Mucosa of gallbladder (tissue), 1 donor: ENCODE data around the gene ATF4. TPM values are rescaled to one million over a fixed set of nuclear protein-coding genes. Genes with fewer than 3 reads are reported as not detected.

ENCODE experiments used
- DNase-seq: peaks from one replicate; pipeline ENCODE4 v3.0.0-alpha.2; 2020; ENCODE audit warnings: low spot score
- total RNA-seq: library from RNA; stranded (reverse); gene quantifications from one replicate; pipeline ENCODE4 v1.2.1, GENCODE V29; 2021
- donor health status: DM: no; HTN: no; CAD: no.

Gene ATF4
- total RNA-seq, 1 donor from 2014 or later, result 248 TPM

- DNase-seq, result no peak
Measured at GRCh38 chr22:39556970-39557841, 36.8 kb downstream of the ATF4 start.

- DNase-seq, result no peak
Measured at GRCh38 chr22:39558254-39558727, 37.9 kb downstream of the ATF4 start.

GRCh38 chr22:39558950-39559349, 38.6 kb downstream of the ATF4 start:
- DNase-seq, result no peak

GRCh38 chr22:39559456-39560105, 39.2 kb downstream of the ATF4 start:
- DNase-seq, result no peak

- no peak for DNase-seq
Measured at GRCh38 chr22:39560127-39560526, 39.8 kb downstream of the ATF4 start.

GRCh38 chr22:39562839-39563489, 42.6 kb downstream of the ATF4 start:
- DNase-seq, result no peak

GRCh38 chr22:39563571-39564428, 43.4 kb downstream of the ATF4 start:
- DNase-seq, result no peak

- no peak for DNase-seq
Measured at GRCh38 chr22:39565414-39565944, 45.1 kb downstream of the ATF4 start.

GRCh38 chr22:39567135-39567946, 47.0 kb downstream of the ATF4 start:
- DNase-seq, result no peak

- no peak for DNase-seq
Measured at GRCh38 chr22:39568278-39568981, 48.1 kb downstream of the ATF4 start.

- DNase-seq, result no peak
Measured at GRCh38 chr22:39569066-39569465, 48.7 kb downstream of the ATF4 start.

- DNase-seq, result no peak
Measured at GRCh38 chr22:39570226-39570625, 49.9 kb downstream of the ATF4 start.

- no peak for DNase-seq
Measured at GRCh38 chr22:39570665-39571064, 50.3 kb downstream of the ATF4 start, which contains the start of gene CACNA1I. CACNA1I (plus strand) TSS chr22:39570753; CDS start chr22:39570753, 0 bp downstream.

- no peak for DNase-seq
Measured at GRCh38 chr22:39571538-39571937, 51.2 kb downstream of the ATF4 start.

Other genes starting within 250 kb of the ATF4 start
- 1,535 TPM for gene RPL3, start 200.9 kb upstream of the ATF4 start, total RNA-seq
- gene SYNGR1, start 170.6 kb upstream of the ATF4 start, total RNA-seq, result 41.8 TPM
- gene TAB1, start 120.8 kb upstream of the ATF4 start, total RNA-seq, result 40.2 TPM
- 104 TPM for gene MGAT3, start 63.5 kb upstream of the ATF4 start, total RNA-seq
- 24.1 TPM for gene MIEF1, start 18.3 kb upstream of the ATF4 start, total RNA-seq
- 76.9 TPM for gene RPS19BP1, start 12.2 kb downstream of the ATF4 start, total RNA-seq
- gene CACNA1I, start 50.2 kb downstream of the ATF4 start, total RNA-seq, result 0.43 TPM